HT-29 (cell line): ENCODE data around the gene PRKCA. TPM values are rescaled to one million over a fixed set of nuclear protein-coding genes. Genes with fewer than 3 reads are reported as not detected.

Source experiments
- DNase-seq: peaks from one replicate; pipeline ENCODE4 v3.0.0-alpha.2; 2015; ENCODE audit warnings: low spot score
- total RNA-seq: library from RNA; depleted of rRNA; stranded (reverse); fragments of >200 nt; shearing (Covaris generic); gene quantifications from 2 replicates; pipeline ENCODE4 v1.2.3, GENCODE V29; 2014

Gene PRKCA
- total RNA-seq, 1 experiment from 2014 or later: 7.1 TPM

- DNase-seq: no peak
These were observed 532.1 kb downstream of the PRKCA start for GRCh38 chr17:66834426-66834918.

DNA sequence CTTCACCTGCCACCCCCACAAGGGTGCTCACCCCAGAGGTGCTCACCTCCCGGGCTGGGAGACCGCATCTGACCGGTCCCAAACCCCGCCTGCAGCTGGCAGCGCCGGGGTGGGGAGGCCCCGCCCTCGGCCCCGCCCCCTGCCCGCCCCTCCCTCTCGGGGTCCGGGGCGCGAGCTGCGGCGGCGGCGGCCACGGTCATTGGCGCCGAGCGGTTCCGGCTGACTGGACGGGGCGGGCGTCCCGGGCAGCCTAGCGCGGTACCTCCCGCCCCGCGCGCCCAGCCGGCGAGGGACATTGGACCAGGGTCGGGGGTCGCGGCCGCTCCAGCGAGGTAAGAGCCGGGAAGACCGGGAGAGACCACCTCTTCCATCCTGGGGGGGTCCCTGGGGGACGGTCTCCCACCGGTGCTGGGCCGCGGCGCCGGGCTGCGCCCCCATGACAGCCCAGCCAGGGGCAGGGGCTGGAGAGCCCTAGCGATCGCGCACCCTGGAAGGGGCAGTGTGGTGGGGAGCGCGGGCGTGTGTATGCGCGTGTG lies 532.6 kb downstream of the PRKCA start, which contains the start of gene CACNG5:
TSS of gene CACNG5 (plus strand) at position 199 of the 536 bp plus-strand sequence. CDS start 42,216 bp downstream, outside the sequence.
- DNase-seq: no peak

DNA sequence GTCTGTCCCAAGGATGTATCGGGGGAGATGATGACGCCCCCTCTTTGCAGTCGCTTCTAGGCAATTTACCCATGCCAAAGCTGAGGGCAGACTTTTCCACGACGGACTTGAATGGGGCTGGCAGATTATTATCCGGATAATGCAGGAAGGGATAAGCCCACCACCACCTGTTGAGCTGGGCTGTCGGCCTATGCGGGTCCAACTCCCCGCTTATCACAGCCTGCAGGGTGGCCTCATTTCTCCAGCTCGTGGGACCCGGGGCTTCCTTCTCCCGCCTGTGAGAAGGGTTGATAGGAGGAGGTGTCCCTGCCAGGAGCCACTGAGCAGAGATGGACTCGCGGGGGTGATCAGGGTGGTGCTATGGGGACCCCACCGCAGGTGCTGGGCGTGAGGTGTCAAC lies 533.1 kb downstream of the PRKCA start:
- DNase-seq: no peak

- DNase-seq: no peak
These were observed 533.9 kb downstream of the PRKCA start for GRCh38 chr17:66836063-66837005.

GRCh38 chr17:66837226-66837625 lies 534.8 kb downstream of the PRKCA start:
- DNase-seq: no peak

- no peak for DNase-seq
These were observed 535.7 kb downstream of the PRKCA start for GRCh38 chr17:66837885-66838665.

DNA sequence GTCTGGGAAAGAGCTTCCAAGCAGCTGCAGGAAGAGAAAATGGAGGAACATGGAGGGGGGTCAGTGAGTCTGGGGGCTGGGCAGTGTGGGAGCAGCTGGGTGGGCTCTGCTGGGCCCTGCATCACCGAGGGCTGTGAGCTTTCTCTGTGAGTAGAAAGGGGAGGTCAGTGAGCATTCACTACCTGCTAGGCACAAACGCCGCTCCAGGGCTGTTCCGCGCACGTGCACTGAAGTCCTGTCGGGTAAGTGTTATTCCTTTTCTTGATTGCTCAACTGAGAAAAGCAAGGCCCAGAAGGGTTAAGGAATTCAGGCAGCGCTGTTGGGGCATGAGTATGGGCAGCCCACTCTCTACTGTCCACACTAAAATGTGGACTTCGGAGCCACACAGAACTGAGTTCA lies 537.2 kb downstream of the PRKCA start:
- DNase-seq: no peak

DNA sequence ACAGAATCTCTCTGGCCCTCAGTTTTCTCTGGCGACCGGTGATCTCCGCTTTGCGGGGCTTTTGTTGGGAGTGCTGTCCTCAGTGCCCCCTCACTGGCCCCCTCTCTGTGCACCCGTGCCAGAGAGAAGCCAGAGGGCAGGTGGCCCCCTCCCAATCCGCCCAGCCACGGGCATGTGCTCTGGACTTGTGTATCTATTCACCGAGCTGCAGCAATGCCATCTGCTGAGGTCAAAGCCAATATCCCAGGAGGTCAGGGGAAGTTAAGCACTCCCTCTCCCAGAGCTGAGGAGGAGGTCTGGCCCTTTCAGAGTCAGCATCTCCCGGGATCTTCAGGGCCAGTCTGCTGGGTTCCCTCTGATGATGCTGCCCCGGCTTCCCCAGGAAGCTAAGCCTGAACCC lies 537.6 kb downstream of the PRKCA start:
- DNase-seq: no peak

GRCh38 chr17:66841328-66841727 lies 538.9 kb downstream of the PRKCA start:
- DNase-seq: peak; percentile 35

GRCh38 chr17:66841744-66842143 lies 539.3 kb downstream of the PRKCA start:
- DNase-seq: no peak

DNA sequence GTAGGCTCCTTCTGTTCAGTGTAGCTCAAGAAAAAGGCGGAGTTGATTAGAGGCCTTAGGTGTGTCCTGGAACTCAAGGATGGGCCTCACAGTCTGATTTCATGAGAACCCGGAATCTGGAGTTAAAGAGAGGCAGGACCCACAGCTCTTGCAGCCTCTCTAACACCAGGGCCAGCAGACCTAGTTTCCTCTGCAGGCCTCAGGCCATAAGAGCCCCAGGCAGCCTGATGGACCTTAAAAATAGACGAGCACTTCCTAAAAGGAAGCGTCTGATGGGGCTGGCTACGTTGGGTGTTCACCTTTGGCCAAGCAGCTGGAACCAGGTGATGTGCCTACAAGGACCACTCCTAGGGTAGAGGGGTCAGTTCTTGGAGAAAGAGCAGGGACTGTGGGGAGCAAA lies 540.1 kb downstream of the PRKCA start:
- no peak for DNase-seq

GRCh38 chr17:66842959-66843358 lies 540.5 kb downstream of the PRKCA start:
- no peak for DNase-seq

DNA sequence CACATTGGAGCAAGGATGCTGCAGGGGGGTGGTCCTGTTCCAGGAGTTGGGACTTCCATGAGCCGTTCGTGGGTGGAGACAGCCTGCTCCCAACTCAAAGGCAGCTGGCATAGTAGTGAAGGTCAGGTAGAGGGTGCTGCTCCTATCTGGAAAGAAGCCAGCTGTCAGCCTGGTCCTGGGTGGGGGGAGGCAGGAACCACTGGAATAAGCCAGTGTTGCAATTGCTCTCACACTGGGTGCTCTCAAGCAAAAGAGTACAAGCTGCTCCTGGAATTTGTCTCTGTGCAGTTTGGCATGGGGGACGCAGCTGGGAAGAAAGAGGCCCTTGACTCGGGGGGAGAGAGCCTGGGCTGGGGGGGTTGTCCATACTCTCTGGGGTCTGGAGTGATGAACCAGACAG lies 541.2 kb downstream of the PRKCA start:
- no peak for DNase-seq

DNA sequence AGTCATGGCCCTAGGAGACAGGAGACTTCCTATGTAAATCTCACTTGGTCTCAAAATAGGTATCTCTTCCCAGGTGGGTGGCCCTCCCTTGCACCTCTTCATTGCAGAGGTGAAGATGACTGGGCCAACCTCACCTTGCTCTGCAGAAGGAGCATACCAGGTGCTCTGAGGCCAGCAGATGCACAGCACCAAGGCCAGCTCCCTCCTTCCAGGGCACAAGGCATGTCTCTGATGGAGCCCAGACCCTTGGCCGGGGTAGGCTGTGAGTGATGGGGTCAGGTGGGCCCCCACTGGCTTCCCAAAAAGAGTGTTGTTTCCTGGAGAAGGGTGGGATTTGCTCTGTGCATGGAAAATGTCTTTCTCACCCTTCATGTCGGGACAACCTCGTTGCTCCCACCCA lies 545.3 kb downstream of the PRKCA start:
- no peak for DNase-seq

DNA sequence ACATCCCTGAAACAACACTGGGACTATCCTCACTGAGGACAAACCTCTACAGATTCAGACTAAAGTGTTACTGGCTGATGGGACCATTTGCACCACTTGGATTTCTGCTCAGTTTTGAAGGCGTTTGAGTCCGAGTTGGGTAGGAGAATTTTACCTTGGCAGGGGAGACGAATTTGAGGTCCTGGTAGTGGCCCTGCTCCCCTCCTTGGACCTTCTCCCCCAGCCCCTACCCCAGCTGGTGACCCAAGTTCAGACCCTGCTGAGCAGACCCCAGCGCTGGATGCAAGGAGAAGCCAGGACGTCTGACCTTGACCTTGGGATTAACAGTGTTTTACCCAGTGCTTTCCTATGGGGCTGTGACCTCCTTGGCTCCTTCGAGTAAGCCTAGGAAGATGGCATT lies 546.1 kb downstream of the PRKCA start:
- no peak for DNase-seq

GRCh38 chr17:66849032-66849655 lies 546.7 kb downstream of the PRKCA start:
- no peak for DNase-seq

- DNase-seq: no peak
These were observed 547.6 kb downstream of the PRKCA start for GRCh38 chr17:66849851-66850580.

DNA sequence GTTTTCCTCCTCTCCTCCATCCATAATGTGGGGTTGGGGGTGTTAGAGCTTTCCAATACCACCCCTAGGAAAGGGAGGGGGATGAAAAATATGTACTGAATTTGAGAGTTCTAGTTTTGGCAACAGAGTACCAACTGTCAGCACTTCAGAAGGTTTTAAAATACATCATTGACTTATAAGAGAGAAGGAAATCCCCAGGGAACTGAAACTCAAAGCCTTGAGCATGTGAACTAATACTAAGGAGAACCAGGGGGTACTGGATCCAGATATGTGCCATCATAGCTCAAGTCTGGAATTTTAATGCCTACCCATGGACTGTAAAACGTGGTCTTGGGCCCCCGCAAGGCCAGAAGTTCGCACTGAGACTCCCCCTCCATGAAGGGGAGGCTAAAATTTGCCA lies 548.3 kb downstream of the PRKCA start:
- no peak for DNase-seq

- DNase-seq: peak; percentile 70
These were observed 552.8 kb downstream of the PRKCA start for GRCh38 chr17:66855204-66855603.

DNA sequence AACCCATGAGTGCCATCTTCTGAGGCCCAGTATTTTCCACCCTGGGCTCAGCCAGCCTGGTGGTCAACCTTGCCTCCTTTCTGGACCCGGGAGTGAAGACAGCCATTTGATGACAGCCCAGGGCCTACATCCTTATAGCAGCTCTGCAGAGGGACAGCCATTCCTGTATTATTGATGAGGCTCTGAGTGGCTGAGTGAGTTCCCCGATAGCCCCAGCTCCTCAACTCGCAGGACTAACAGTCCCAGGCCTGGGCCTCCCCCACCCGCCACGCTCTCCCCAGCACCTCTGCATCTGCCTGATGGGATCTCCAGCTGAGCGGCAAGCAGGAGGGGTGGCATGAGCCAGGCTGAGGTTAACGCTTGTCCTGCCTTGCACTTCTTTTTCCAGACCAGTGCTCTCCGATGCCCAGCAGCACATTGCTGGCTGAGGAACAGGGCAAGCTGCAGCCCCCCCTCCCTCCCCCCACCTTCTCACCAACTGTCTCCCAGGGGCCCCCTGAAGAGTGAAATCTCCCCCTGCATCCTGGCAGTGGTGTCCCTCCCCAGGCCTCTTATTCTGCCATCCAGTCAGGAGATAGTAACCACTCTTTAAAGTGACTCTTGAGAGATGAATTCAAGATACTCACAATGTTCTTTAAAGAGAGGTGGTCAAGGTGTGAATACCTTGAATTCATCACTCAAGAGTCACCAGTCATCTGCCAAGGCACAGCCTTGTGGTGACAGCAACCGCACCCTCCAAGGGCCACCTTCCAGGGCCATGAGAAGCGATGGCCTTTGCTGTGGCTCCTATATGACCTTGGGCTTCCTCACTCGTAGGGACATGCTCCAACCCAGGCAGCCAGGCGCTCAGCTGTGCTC lies 556.0 kb downstream of the PRKCA start:
- no peak for DNase-seq
